ENCODE measurements around the gene MAPK10. TPM values are rescaled to one million over a fixed set of nuclear protein-coding genes. Genes with fewer than 3 reads are reported as not detected.
"Not testable (repeated sequence)": the region's sequence is repeated elsewhere in the genome, so short reads cannot be mapped to it uniquely, and the experiment has no call there.

Gene MAPK10
- polyA plus RNA-seq, 10 donors: 2.4 to 6.9 (median 4.1) TPM

GRCh38 chr4:85968945-85969819, 390.7 kb downstream of the MAPK10 start:
- DNase-seq: peak; percentile 65 to 83 (median 73)

GRCh38 chr4:85967872-85968271, 392.0 kb downstream of the MAPK10 start:
- DNase-seq: no peak

GRCh38 chr4:85966373-85966772, 393.5 kb downstream of the MAPK10 start:
- DNase-seq: peak in 1 of 3 donors; percentile 66

GRCh38 chr4:85965529-85965928, 394.3 kb downstream of the MAPK10 start:
- DNase-seq: no peak

- DNase-seq: not testable (repeated sequence)
Measured at GRCh38 chr4:85965017-85965416, 394.8 kb downstream of the MAPK10 start.

GRCh38 chr4:85964298-85964697, 395.6 kb downstream of the MAPK10 start:
- DNase-seq: no peak

- DNase-seq: no peak
Measured at GRCh38 chr4:85963231-85963630, 396.6 kb downstream of the MAPK10 start.

- no peak for DNase-seq
Measured at GRCh38 chr4:85961887-85962286, 398.0 kb downstream of the MAPK10 start.

GRCh38 chr4:85956293-85956945, 403.4 kb downstream of the MAPK10 start:
- no peak for DNase-seq

GRCh38 chr4:85955620-85956292, 404.1 kb downstream of the MAPK10 start:
- DNase-seq: no peak

GRCh38 chr4:85953651-85954018, 406.2 kb downstream of the MAPK10 start:
- no peak for DNase-seq

GRCh38 chr4:85952972-85953650, 406.7 kb downstream of the MAPK10 start:
- peak in 1 of 3 donors; percentile 54 for DNase-seq

- DNase-seq: peak in 1 of 3 donors; percentile 52
Measured at GRCh38 chr4:85952528-85952927, 407.3 kb downstream of the MAPK10 start.

GRCh38 chr4:85951099-85951498, 408.8 kb downstream of the MAPK10 start:
- DNase-seq: no peak

- no peak for DNase-seq
Measured at GRCh38 chr4:85946821-85947220, 413.0 kb downstream of the MAPK10 start.

GRCh38 chr4:85942107-85942506, 417.7 kb downstream of the MAPK10 start:
- DNase-seq: no peak

GRCh38 chr4:85940151-85940550, 419.7 kb downstream of the MAPK10 start:
- DNase-seq: no peak

Other genes starting within 250 kb of the MAPK10 start
- gene PTPN13, start 234.3 kb upstream of the MAPK10 start, polyA plus RNA-seq (ENCODE audit: insufficient read length in 10 of 10): 10 to 100 TPM in 2 of 10 donors, 1 to 10 TPM in 8; 5.3 to 23.2 (median 5.7) TPM

Data from muscle of back (tissue), 11 donors.